Measurements from ENCODE around the gene THUMPD1.

DNA sequence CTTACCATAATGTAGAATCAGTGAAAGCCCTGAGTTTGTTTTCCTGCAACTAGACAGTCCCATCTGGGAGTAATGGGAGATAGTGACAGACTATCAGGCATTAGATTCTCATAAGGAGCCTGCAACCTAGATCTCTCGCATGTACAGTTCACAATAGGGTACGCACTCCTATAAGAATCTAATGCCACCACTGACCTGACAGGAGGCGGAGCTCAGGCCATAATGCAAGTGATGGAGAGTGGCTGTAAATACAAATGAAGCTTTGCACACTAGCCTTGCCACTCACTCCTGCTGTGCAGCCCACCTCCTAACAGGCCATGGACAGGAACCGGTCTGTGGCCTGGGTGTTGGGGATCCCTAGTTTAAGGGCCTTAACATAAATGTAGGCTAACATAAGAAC lies 21.4 kb downstream of the THUMPD1 start:
- TF ChIP-seq POLR2AphosphoS5 (IDR thresholded peaks at IDR 0.05) (no peak), EP300 (IDR thresholded peaks at IDR 0.05) (no peak), POLR2A (IDR thresholded peaks at IDR 0.05) (no peak)
